Esophagus (tissue), 2 donors: ENCODE results near the gene SVEP1. TPM values are rescaled to one million over a fixed set of nuclear protein-coding genes. Genes with fewer than 3 reads are reported as not detected.
A peak's percentile ranks its signal among the peaks of the same experiment; 100 is the strongest.

Experiments
- H3K27ac ChIP-seq, 2 donors: one replicate each; pipeline ENCODE4 v1.5.1; 2013; ENCODE audit warnings: low read depth in 2 of 2, mild to moderate bottlenecking in 2 of 2, inconsistent platforms in 1 of 2, low read length in 1 of 2, moderate library complexity in 1 of 2
- H3K27me3 ChIP-seq, 2 donors: one replicate each; pipeline ENCODE4 v1.6.1; 2013; ENCODE audit warnings: low read length in 2 of 2, control low read depth in 1 of 2, mild to moderate bottlenecking in 1 of 2; ENCODE audit not compliant: insufficient read depth in 2 of 2, control insufficient read depth in 1 of 2
- H3K36me3 ChIP-seq, 2 donors: one replicate each; pipeline ENCODE4 v1.6.1; 2013; ENCODE audit warnings: low read length in 1 of 2; ENCODE audit not compliant: control insufficient read depth in 2 of 2, insufficient read depth in 2 of 2
- H3K4me1 ChIP-seq, 2 donors: one replicate each; pipeline ENCODE4 v1.6.1; 2013; ENCODE audit warnings: low read length in 1 of 2; ENCODE audit not compliant: control insufficient read depth in 2 of 2, insufficient read depth in 2 of 2
- H3K4me3 ChIP-seq, 2 donors: one replicate each; pipeline ENCODE4 v1.5.1; 2013; ENCODE audit warnings: low read length in 2 of 2, mild to moderate bottlenecking in 2 of 2, low read depth in 1 of 2, moderate library complexity in 1 of 2
- H3K9me3 ChIP-seq, 2 donors: one replicate each; pipeline ENCODE4 v1.6.1; 2013; ENCODE audit warnings: mild to moderate bottlenecking in 2 of 2, low read depth in 1 of 2, low read length in 1 of 2, moderate library complexity in 1 of 2; ENCODE audit not compliant: control insufficient read depth in 2 of 2, insufficient read depth in 1 of 2
- WGBS, 2 donors: extraction: QIAGEN DNeasy Blood & Tissue Kit; methylation state at CpG; one replicate each; pipeline ENCODE4 v1.1.7; 2013; 5-methylcytosine and 5-hydroxymethylcytosine counted together
- polyA plus RNA-seq, 2 donors: library from polyadenylated mRNA; stranded (reverse); fragments of 200-250 nt; gene quantifications; one replicate each; pipeline ENCODE4 v1.2.3, GENCODE V29; 2013
- donor health status: healthy with polysubstance abuse.
- donor health status: Bipolar disorder and iron deficiency.

The SVEP1 gene
- polyA plus RNA-seq, 2 donors: 0.18 to 0.71 TPM

- H3K9me3 ChIP-seq: no peaks in the 10 kb centered on the region
- WGBS, 2 donors: 30 to 41% methylated on average over 3 of the region's 3 CpGs
- no peak overlapping the region for H3K4me3 ChIP-seq
- H3K36me3 ChIP-seq: no peaks in the 10 kb centered on the region
- H3K27ac ChIP-seq: no peak overlapping the region
- H3K4me1 ChIP-seq: no peaks in the 10 kb centered on the region
- H3K27me3 ChIP-seq: no peaks in the 10 kb centered on the region
These were observed 233.2 kb downstream of the SVEP1 start for GRCh38 chr9:110346325-110346724.

DNA sequence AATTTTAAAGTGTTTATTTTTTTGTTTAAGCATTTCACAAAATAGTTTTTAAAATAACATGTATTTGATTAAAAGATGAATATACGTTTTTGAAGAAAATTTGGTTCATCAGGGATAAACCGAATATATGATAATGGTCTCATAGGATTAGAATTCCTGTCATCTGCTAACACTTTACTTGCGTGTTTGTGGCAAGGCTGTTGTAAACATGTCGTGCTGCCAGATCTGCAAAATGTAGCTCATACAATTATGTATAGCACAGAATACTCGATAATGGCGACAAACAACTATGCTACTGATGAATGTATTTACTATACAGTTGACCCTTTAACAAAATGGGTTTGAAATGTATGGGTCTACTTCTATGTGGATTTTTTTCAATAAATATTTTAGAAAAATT, 234.7 kb downstream of the SVEP1 start:
- Histone ChIP-seq H3K4me3 (no peak overlapping the region), H3K27me3 (no peaks in the 10 kb centered on the region), H3K27ac (no peak overlapping the region), H3K4me1 (no peaks in the 10 kb centered on the region), H3K9me3 (no peaks in the 10 kb centered on the region), H3K36me3 (no peaks in the 10 kb centered on the region)
- WGBS, 2 donors: 79% methylated on average over 6 of the region's 6 CpGs

- no peak overlapping the region for H3K4me3 ChIP-seq
- no peaks in the 10 kb centered on the region for H3K36me3 ChIP-seq
- no peaks in the 10 kb centered on the region for H3K27me3 ChIP-seq
- no peaks in the 10 kb centered on the region for H3K9me3 ChIP-seq
- H3K27ac ChIP-seq: no peak overlapping the region
- 90 to 91% methylated on average over 5 of the region's 5 CpGs for WGBS, 2 donors
- no peaks in the 10 kb centered on the region for H3K4me1 ChIP-seq
These were observed 236.0 kb downstream of the SVEP1 start for GRCh38 chr9:110343551-110343950.

DNA sequence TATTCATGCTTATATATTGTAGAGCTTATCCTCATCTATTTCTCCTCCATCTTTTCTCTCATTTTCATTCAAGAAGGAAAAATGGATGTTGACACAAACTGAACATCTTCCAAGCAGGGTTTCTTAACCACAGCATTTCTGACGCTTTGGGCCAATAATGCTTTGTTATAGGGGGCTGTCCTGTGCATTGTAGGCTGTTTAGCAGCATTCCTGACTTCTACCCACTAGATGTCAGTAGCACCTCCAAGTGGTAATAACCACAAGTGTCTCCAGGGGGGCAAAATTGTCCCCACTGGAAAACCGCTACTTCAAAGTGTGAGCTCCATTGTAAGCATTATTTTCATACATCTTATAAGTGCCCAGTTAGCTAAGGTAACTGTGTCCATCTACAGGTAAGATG, 239.2 kb downstream of the SVEP1 start:
- Histone ChIP-seq H3K9me3 (no peaks in the 10 kb centered on the region), H3K4me1 (no peaks in the 10 kb centered on the region), H3K36me3 (no peaks in the 10 kb centered on the region), H3K27me3 (no peaks in the 10 kb centered on the region), H3K4me3 (no peak overlapping the region), H3K27ac (no peak overlapping the region)
- 74 to 86% methylated on average over 2 of the region's 2 CpGs for WGBS, 2 donors

DNA sequence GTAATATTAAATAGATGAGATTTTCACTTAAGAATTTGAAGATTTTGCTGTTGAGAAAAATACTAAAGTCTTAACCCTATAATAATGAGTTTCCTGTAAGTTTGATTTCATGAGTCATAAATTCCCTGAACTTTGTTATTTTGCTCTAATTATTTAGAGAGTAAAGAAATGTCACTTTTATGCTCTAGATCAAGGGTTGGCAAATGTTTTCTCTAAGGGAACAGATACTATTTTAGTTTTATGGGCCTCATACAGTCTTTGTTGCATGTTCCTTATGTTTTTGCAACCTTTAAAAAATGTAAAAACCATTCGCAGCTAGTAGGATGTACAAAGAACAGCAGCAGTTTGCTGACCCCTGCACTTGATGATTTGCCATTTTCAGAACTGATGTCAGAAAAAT, 241.4 kb downstream of the SVEP1 start:
- no peaks in the 10 kb centered on the region for H3K27me3 ChIP-seq
- no peak overlapping the region for H3K27ac ChIP-seq
- WGBS, 2 donors: 61 to 72% methylated on average over 1 of the region's 1 CpG
- H3K4me1 ChIP-seq: peaks cover 0 to under 1% of the 10 kb centered on the region in 2 donors
- no peaks in the 10 kb centered on the region for H3K9me3 ChIP-seq
- H3K4me3 ChIP-seq: no peak overlapping the region
- H3K36me3 ChIP-seq: no peaks in the 10 kb centered on the region

GRCh38 chr9:110337727-110338126, 241.8 kb downstream of the SVEP1 start, which contains the start of gene TXNDC8:
Gene TXNDC8, minus strand, starts transcription at chr9:110337863.
- no peak within 1 kb of the TSS for H3K4me3 ChIP-seq
- H3K4me1 ChIP-seq: peaks cover 0 to 3% of the 10 kb centered on the region in 2 donors
- H3K27ac ChIP-seq: no peak within 1 kb of the TSS
- no peaks in the 10 kb centered on the region for H3K36me3 ChIP-seq
- H3K27me3 ChIP-seq: no peaks in the 10 kb centered on the region
- WGBS, 2 donors: 75 to 78% methylated on average over 1 of the region's 1 CpG
- no peaks in the 10 kb centered on the region for H3K9me3 ChIP-seq

- no peaks in the 10 kb centered on the region for H3K27me3 ChIP-seq
- H3K4me3 ChIP-seq: no peak overlapping the region
- no peaks in the 10 kb centered on the region for H3K36me3 ChIP-seq
- no peaks in the 10 kb centered on the region for H3K9me3 ChIP-seq
- no peak overlapping the region for H3K27ac ChIP-seq
- peaks cover 0 to 3% of the 10 kb centered on the region in 2 donors for H3K4me1 ChIP-seq
- WGBS, 2 donors: 62% methylated on average over 1 of the region's 1 CpG
These were observed 243.2 kb downstream of the SVEP1 start for GRCh38 chr9:110336363-110336762.

GRCh38 chr9:110334871-110335270, 244.7 kb downstream of the SVEP1 start:
- peaks cover 0 to 3% of the 10 kb centered on the region in 2 donors for H3K4me1 ChIP-seq
- peak overlapping the region in 1 of 2 donors; percentile 45 for H3K27ac ChIP-seq
- no peaks in the 10 kb centered on the region for H3K27me3 ChIP-seq
- no peaks in the 10 kb centered on the region for H3K36me3 ChIP-seq
- H3K9me3 ChIP-seq: no peaks in the 10 kb centered on the region
- H3K4me3 ChIP-seq: no peak overlapping the region

DNA sequence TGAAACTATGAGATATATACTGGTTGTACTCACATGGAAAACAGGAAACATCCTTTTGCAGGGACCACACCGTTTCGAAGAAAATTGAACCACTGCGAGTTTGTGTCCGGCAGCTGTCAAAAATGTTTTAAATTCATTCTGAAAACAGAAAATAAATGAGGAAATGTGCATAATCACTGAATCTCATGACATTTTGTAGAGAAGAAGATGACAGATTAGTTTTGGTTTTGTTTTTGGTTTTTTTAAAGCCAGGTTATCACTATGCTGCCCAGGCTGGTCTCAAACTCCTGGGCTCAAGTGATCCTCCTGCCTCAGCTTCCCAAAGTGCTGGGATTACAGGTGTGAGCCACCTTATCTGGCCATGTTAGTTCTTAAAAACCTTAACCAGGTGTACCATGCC, 245.4 kb downstream of the SVEP1 start:
- Histone ChIP-seq H3K4me1 (peaks cover 0 to 3% of the 10 kb centered on the region in 2 donors), H3K27me3 (no peaks in the 10 kb centered on the region), H3K36me3 (no peaks in the 10 kb centered on the region), H3K9me3 (no peaks in the 10 kb centered on the region), H3K4me3 (no peak overlapping the region), H3K27ac (no peak overlapping the region)
- 83 to 84% methylated on average over 4 of the region's 4 CpGs for WGBS, 2 donors

- H3K27me3 ChIP-seq: no peaks in the 10 kb centered on the region
- H3K4me3 ChIP-seq: no peak overlapping the region
- H3K9me3 ChIP-seq: no peaks in the 10 kb centered on the region
- peak overlapping the region in 1 of 2 donors; percentile 65 for H3K27ac ChIP-seq
- no peaks in the 10 kb centered on the region for H3K36me3 ChIP-seq
- 53 to 64% methylated on average over 3 of the region's 3 CpGs for WGBS, 2 donors
- H3K4me1 ChIP-seq: peaks cover 0 to 3% of the 10 kb centered on the region in 2 donors
These were observed 246.8 kb downstream of the SVEP1 start for GRCh38 chr9:110332766-110333165.
